Activated CD4-positive, alpha-beta memory T cell treated with anti-CD3 and anti-CD28 coated beads, Interleukin-2, amount 10 ng/mL, durations not matched to agents 7 days and 5 days (primary cell): ENCODE measurements around the gene C1orf74. TPM values are rescaled to one million over a fixed set of nuclear protein-coding genes. Genes with fewer than 3 reads are reported as not detected.

Source experiments
- CTCF ChIA-PET: fragments of 350-600 bp; sonication (Branson Sonifier 250); formaldehyde crosslinking; loops from one replicate; lab custom pipeline; 2021; ENCODE audit warnings: antibody characterized with exemption, inconsistent platforms; lab: Charles Lee
- POLR2A ChIA-PET: fragments of 350-600 bp; sonication (Branson Sonifier 250); formaldehyde crosslinking; loops from one replicate; lab custom pipeline; 2021; ENCODE audit warnings: antibody characterized with exemption; lab: Charles Lee
- DNase-seq: peaks from one replicate; pipeline ENCODE4 v3.0.0-alpha.2; 2020
- H3K27ac Mint-ChIP-seq: one replicate; pipeline ENCODE4 v1.8.0; 2021; ENCODE audit warnings: mild to moderate bottlenecking, mixed read lengths
- H3K27me3 Mint-ChIP-seq: one replicate; pipeline ENCODE4 v1.8.0; 2021; ENCODE audit warnings: mixed read lengths
- H3K36me3 Mint-ChIP-seq: one replicate; pipeline ENCODE4 v1.8.0; 2021; ENCODE audit warnings: low read depth, mixed read lengths
- H3K4me1 Mint-ChIP-seq: one replicate; pipeline ENCODE4 v1.8.0; 2021; ENCODE audit warnings: mixed read lengths
- H3K4me3 Mint-ChIP-seq: one replicate; pipeline ENCODE4 v1.8.0; 2021; ENCODE audit warnings: mild to moderate bottlenecking, mixed read lengths
- H3K9me3 Mint-ChIP-seq: one replicate; pipeline ENCODE4 v1.8.0; 2021; ENCODE audit warnings: mixed read lengths
- total RNA-seq, 2 experiments: library from RNA; stranded (reverse); gene quantifications; one replicate each; pipeline ENCODE4 v1.2.3, GENCODE V29; 2021

C1orf74 gene
- total RNA-seq, 2 experiments from 2014 or later = 2.1 to 2.2 TPM

DNA sequence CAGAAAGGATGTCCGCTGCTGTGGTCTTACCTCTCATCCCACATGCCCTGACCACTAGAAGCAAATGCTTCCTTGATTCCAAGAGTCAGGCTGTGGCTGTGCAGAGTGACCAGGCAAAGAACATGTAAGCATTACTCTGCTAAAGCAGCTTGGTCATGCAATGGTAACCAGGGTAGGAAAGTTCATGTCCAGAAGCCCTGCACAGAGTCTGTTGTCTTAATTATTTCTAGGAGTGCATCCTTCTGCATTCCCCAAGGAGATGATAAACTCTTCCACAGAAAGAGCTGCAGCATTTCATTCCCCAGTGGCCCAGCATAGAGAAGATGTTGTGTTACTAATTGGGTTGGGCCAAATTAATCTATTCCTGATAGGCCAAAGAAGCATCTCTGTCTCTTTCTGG lies 33.3 kb upstream of the C1orf74 start:
- no peak overlapping the region for H3K27ac Mint-ChIP-seq
- ChIA-PET CTCF (no interaction called here), POLR2A (no interaction called here)
- no peak overlapping the region for H3K4me3 Mint-ChIP-seq
- H3K36me3 Mint-ChIP-seq = no peaks in the 10 kb centered on the region
- no peak for DNase-seq
- peaks cover 27% of the 10 kb centered on the region for H3K27me3 Mint-ChIP-seq
- H3K9me3 Mint-ChIP-seq = no peaks in the 10 kb centered on the region
- H3K4me1 Mint-ChIP-seq = peaks cover 2% of the 10 kb centered on the region

DNA sequence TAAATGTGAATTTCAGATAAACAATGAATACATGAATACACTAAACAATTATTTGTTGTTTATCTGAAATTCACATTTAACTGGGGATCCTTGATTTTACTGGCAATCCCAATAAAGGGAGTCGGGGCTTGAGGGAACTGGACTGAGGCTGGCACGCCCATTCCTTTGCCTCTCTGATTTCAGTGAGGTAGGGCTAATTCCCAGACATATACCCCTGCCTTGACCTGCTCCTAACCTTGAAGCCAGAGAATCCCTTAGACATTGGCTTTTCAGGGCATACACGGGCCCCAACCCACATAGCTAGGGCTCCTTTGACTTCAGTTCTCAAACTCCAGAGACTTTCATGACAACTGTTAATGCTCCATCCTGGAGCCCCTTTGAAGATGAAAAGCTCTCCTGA lies 32.6 kb upstream of the C1orf74 start:
- Mint-ChIP-seq H3K27ac (no peak overlapping the region), H3K27me3 (peaks cover 22% of the 10 kb centered on the region), H3K4me3 (no peak overlapping the region), H3K9me3 (no peaks in the 10 kb centered on the region), H3K36me3 (no peaks in the 10 kb centered on the region), H3K4me1 (no peaks in the 10 kb centered on the region)
- ChIA-PET CTCF (no interaction called here), POLR2A (no interaction called here)
- DNase-seq = no peak

DNA sequence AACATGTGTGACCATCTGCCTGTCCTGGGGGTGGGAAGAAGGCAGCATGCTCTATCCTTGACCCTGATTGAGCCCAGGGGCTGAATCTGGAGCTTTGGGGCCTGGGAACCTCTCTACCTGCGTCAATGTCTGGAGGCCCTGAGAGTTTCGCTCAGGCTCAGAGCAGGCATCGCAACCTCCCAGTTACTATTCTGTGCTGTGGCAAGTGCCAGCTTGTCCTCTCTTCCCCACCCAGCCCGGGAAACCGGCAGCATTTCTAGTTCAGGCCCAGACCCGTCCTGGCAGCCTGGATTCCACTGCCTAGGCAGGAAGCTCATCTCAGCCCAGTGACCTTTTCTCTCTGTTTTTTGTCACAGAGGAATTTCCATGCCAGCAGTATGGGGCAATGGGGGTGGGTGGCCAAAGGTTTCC lies 31.6 kb upstream of the C1orf74 start:
- ChIA-PET POLR2A (interaction anchor here (0.7 kb wide), 1 partner anchor 12 kb away, joined by 3 read pairs; the partner anchor contains the start of gene UTP25), CTCF (interaction anchor here (1.2 to 2.8 kb wide), 2 partner anchors 11 to 47 kb away, joined by 3 to 12 read pairs; partner anchors contain the start of gene UTP25)
- Mint-ChIP-seq H3K4me1 (no peaks in the 10 kb centered on the region), H3K27ac (no peak overlapping the region), H3K9me3 (no peaks in the 10 kb centered on the region), H3K36me3 (no peaks in the 10 kb centered on the region), H3K4me3 (no peak overlapping the region), H3K27me3 (peaks cover 15% of the 10 kb centered on the region)
- DNase-seq = no peak

DNA sequence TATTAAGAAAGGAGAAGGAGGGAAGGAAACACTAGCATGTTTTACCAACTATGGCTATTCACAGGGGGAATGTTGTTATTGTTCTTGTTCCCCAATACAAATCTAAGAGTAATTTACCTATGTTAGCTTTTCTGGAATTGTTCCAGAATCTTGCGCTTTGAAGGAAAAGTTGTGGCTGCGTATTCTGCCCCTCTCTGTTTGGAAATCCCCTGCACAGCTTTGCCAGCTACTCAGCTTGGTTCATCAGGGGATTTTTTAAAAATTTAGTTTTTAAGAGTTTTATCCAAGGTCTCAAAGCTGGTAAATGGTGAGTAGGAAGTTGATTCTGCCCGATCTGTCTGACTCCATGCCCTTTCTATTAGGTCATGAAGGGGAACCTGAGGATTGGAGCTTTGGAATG lies 31.1 kb upstream of the C1orf74 start:
- DNase-seq = no peak
- Mint-ChIP-seq H3K9me3 (no peaks in the 10 kb centered on the region), H3K36me3 (no peaks in the 10 kb centered on the region), H3K27me3 (peaks cover 11% of the 10 kb centered on the region), H3K4me1 (no peaks in the 10 kb centered on the region), H3K4me3 (no peak overlapping the region), H3K27ac (no peak overlapping the region)
- CTCF ChIA-PET = interaction anchor here (1.2 to 3.8 kb wide), 3 partner anchors 8 to 48 kb away, joined by 3 to 31 read pairs (median 12); partner anchors contain the start of gene UTP25
- POLR2A ChIA-PET = interaction anchor here (0.7 kb wide), 1 partner anchor 12 kb away, joined by 3 read pairs; the partner anchor contains the start of gene UTP25

DNA sequence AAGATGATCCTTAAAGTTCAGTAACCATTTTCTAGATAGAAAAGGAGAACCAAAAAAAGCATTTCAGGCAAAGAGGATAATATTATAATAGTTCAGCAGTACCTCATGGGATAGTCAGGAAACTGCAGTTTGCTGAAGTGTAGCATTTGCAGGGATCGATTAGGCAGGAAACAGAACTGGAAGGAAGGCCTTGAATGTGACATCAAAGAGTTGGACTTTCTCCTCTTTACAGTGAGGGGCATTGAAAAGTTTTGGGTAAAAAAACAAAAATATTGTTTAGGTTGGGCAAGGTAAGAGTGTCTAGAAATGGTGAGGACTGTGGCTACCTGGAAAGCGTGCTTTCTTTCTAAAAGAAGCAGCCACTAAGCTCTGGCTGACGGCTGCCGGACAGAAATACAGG lies 29.5 kb upstream of the C1orf74 start:
- Mint-ChIP-seq H3K27me3 (peaks cover 6% of the 10 kb centered on the region), H3K36me3 (no peaks in the 10 kb centered on the region), H3K4me3 (no peak overlapping the region), H3K27ac (no peak overlapping the region), H3K4me1 (no peaks in the 10 kb centered on the region), H3K9me3 (no peaks in the 10 kb centered on the region)
- no peak for DNase-seq
- ChIA-PET CTCF (interaction anchor here (2.8 to 3.8 kb wide), 2 partner anchors 10 to 13 kb away, joined by 12 to 31 read pairs; partner anchors contain the start of gene UTP25), POLR2A (no interaction called here)

DNA sequence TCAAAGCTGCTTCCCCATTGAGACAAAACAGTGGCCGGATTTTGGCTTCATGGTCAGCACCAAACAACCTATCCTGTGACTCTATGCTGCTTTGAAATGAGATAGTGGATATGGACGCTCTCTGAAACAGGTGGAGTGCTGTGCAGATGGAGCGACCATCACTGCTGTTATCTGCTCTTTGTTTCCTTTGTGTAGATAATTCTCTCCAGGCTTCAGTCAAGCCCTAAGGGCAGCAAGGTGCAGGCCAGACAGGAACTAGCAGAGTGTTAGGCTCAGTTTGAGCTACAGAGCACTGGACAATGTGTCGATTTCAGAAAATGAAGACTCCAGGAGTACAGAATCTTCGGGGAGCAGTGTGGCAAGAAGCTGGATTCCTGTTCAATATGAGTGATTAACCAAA lies 26.4 kb upstream of the C1orf74 start:
- Mint-ChIP-seq H3K36me3 (no peaks in the 10 kb centered on the region), H3K4me3 (no peak overlapping the region), H3K27me3 (peaks cover 1% of the 10 kb centered on the region), H3K27ac (no peak overlapping the region), H3K4me1 (peaks cover 6% of the 10 kb centered on the region), H3K9me3 (no peaks in the 10 kb centered on the region)
- POLR2A ChIA-PET = no interaction called here
- DNase-seq = no peak
- CTCF ChIA-PET = interaction anchor here (0.6 to 2.1 kb wide), 3 partner anchors 12 to 18 kb away, joined by 3 to 17 read pairs (median 3); partner anchors contain the start of gene UTP25

DNA sequence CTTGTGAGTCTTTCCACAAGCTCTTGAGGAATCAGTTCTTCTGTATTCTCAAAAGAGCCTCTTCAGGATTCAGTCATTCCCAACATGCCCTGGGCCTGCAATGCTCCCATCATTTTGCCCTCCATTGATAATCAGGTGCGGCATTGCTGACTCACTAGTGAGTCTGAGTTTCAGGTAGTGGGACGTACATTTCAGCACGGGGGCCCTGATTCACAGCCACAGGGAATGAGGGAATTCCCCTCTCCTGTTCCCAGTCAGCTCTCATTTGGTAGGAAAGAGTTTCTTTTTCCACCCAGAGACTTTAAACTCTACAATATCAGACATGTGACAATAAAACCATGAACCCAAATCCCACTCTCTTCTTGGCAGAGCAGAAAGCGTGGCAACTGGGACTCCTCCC lies 25.3 kb upstream of the C1orf74 start:
- Mint-ChIP-seq H3K9me3 (no peaks in the 10 kb centered on the region), H3K27ac (no peak overlapping the region), H3K36me3 (no peaks in the 10 kb centered on the region), H3K27me3 (peaks cover 4% of the 10 kb centered on the region), H3K4me1 (peaks cover 13% of the 10 kb centered on the region), H3K4me3 (no peak overlapping the region)
- DNase-seq = no peak
- ChIA-PET CTCF (interaction anchor here (2.1 kb wide), 1 partner anchor 14 kb away, joined by 17 read pairs; no protein-coding TSS in a partner anchor), POLR2A (interaction anchor here (1.0 kb wide), 1 partner anchor 14 kb away, joined by 3 read pairs; no protein-coding TSS in a partner anchor)

DNA sequence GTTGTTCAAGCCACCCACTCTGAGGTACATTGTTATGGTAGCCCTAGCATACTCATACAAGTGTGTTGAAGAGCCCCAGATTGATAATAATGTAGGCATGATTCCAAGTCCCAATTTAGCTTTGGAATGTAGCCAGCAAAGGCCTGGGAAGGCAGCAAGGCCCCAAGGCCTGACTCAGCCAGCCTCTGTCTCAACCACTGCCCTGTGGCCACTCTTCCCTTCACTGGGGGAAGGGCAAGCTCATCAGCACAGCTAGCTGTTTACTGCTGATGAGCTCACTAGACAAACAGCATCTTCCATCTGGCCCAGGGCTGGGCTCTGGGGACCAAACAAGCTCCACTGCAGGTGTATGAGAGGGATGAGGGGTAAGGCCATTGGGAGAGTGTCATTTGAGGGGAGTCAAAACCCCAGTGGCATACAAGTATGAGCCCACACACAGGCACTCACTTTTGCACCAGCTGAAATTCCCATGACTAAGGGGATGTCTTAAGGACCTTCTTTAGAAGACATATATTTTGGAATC lies 23.8 kb upstream of the C1orf74 start:
- H3K36me3 Mint-ChIP-seq = no peaks in the 10 kb centered on the region
- H3K4me1 Mint-ChIP-seq = peaks cover 13% of the 10 kb centered on the region
- no peak overlapping the region for H3K27ac Mint-ChIP-seq
- ChIA-PET CTCF (interaction anchor here (0.6 to 3.7 kb wide), 3 partner anchors 10 to 15 kb away, joined by 3 to 33 read pairs (median 3); no protein-coding TSS in a partner anchor), POLR2A (interaction anchor here (0.6 to 1.4 kb wide), 2 partner anchors 15 to 20 kb away, joined by 3 read pairs; no protein-coding TSS in a partner anchor)
- no peak overlapping the region for H3K4me3 Mint-ChIP-seq
- peaks cover 10% of the 10 kb centered on the region for H3K27me3 Mint-ChIP-seq
- H3K9me3 Mint-ChIP-seq = no peaks in the 10 kb centered on the region
- no peak for DNase-seq

DNA sequence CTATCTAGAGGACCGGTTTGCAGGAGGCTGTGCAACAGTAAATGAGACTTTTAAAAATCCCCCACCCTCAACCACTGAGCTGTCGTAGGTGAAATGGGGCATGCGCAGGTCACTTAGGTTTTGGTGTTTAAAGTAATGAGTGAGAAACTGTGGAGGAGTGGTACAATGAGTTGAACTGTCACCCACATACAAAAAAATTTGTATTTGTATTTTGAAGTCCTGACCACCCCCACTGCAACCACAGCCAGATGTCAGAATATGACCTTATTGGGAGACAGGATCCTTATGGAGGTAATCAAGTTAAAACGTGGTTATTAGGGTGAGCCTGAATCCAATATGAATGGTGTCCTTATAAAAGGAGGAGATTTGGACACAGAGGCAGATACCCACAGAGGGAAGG lies 23.1 kb upstream of the C1orf74 start:
- Mint-ChIP-seq H3K4me3 (no peak overlapping the region), H3K9me3 (no peaks in the 10 kb centered on the region), H3K27ac (no peak overlapping the region), H3K27me3 (peaks cover 13% of the 10 kb centered on the region), H3K4me1 (peaks cover 13% of the 10 kb centered on the region), H3K36me3 (no peaks in the 10 kb centered on the region)
- POLR2A ChIA-PET = interaction anchor here (1.4 kb wide), 1 partner anchor 14 kb away, joined by 3 read pairs; no protein-coding TSS in a partner anchor
- no peak for DNase-seq
- CTCF ChIA-PET = interaction anchor here (0.7 to 3.7 kb wide), 3 partner anchors 14 to 44 kb away, joined by 3 to 33 read pairs (median 5); no protein-coding TSS in a partner anchor

DNA sequence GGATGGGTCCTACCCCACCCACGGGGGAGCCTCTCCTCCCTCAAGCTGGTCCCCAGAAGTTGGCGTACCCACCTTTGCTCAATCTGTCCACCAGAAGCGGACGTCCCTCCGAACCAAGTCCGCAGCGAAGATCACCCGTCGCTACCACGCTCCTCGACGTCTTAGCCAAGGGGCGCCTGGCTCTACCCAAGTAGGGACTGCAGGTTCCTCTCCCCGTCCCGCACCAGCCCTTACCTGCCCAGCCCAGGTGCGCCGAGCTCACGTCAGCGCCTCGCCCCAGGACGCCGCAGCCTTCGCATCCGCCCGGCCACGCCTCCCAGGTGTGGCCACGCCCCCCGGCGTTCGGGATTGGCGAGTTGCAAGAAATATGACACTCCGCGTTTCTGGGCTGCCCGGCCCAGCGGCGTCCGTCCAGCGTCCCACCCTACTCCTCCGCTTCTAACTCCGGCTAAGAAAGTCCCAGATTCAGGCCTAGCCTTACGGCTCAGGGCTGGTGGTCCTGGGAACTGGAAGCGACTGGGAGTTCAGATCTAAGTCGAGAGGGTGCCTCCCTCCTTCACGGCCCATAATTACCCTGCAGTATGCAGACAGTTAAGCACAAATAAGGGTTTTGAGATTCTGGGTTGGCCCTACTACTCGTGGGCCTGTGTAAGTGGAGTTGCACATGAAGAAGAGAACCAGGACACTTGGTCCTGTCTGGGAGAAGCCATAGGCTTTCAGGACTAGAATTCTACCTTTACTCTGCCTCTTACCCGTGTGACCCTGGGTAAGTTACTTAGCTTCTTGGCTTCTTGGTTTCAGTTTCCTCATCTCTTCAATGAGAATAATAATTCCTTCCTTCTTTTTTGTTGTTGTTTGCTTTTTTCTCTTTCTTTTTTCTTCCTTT lies 21.8 kb upstream of the C1orf74 start, which contains the start of gene IRF6:
TSS of gene IRF6 (minus strand) at position 268 of the 886 bp plus-strand sequence. CDS start 4,729 bp downstream, outside the sequence.
- peak; percentile 70 for DNase-seq
- peak within 1 kb of the TSS; percentile 45 for H3K27ac Mint-ChIP-seq
- ChIA-PET CTCF (interaction anchor here (0.7 to 3.7 kb wide), 3 partner anchors 9 to 21 kb away, joined by 3 to 33 read pairs (median 7); partner anchors contain the start of gene UTP25), POLR2A (interaction anchor here (0.6 kb wide), 1 partner anchor 10 kb away, joined by 3 read pairs; no protein-coding TSS in a partner anchor)
- no peaks in the 10 kb centered on the region for H3K9me3 Mint-ChIP-seq
- H3K36me3 Mint-ChIP-seq = no peaks in the 10 kb centered on the region
- peak within 1 kb of the TSS; percentile 75 for H3K4me3 Mint-ChIP-seq
- peaks cover 25% of the 10 kb centered on the region for H3K27me3 Mint-ChIP-seq
- H3K4me1 Mint-ChIP-seq = peaks cover 13% of the 10 kb centered on the region

DNA sequence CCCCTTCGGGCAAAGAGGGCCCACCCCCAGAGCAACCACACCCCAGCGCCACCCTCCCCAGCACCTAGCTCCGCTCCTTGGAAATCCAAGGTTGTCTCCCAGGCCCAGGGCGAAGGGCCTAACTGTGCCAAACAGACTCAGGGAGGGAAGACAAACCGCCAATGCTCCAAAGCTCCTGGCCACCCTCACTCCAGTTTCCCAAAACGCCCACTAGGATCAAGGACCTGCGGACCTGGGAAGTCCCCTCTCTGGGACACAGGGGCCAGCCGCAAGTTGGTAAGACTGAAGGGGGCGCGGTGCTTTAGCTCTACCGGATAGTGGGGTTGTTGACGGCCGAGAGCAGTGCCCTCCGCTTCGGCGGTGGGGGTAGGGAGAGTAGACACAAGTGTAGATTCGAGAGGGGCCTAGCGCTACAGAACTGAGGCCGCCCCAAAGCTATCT lies 21.0 kb upstream of the C1orf74 start:
- H3K9me3 Mint-ChIP-seq = no peaks in the 10 kb centered on the region
- H3K4me1 Mint-ChIP-seq = peaks cover 13% of the 10 kb centered on the region
- POLR2A ChIA-PET = interaction anchor here (0.6 kb wide), 1 partner anchor 10 kb away, joined by 3 read pairs; no protein-coding TSS in a partner anchor
- no peaks in the 10 kb centered on the region for H3K36me3 Mint-ChIP-seq
- no peak overlapping the region for H3K4me3 Mint-ChIP-seq
- H3K27ac Mint-ChIP-seq = no peak overlapping the region
- H3K27me3 Mint-ChIP-seq = peaks cover 25% of the 10 kb centered on the region
- CTCF ChIA-PET = interaction anchor here (1.8 to 3.7 kb wide), 2 partner anchors 18 to 22 kb away, joined by 7 to 33 read pairs; partner anchors contain the start of gene UTP25
- no peak for DNase-seq

DNA sequence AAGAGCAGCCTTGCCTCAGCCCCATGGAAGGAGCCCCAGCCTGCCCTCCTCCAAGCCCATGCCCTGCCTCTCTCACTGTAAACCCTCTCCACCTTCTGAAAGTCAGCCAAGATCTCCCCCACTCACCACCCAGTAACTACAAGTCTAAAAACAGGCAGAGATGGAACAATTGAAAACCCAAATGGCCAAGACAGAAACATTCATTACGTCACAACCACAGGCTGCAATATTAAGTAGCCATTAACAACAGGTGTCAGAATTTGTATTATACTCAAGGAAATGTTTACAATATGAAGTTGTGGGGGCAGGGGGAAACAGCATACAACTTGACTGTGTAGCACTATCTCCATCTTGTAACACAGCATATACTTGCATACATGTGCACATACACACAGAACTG lies 19.2 kb upstream of the C1orf74 start:
- POLR2A ChIA-PET = interaction anchor here (1.0 kb wide), 1 partner anchor 16 kb away, joined by 4 read pairs; no protein-coding TSS in a partner anchor

More for the DNA sequence above, 19.2 kb upstream of the C1orf74 start:
- CTCF ChIA-PET = interaction anchor here (1.2 kb wide), 1 partner anchor 16 kb away, joined by 6 read pairs; no protein-coding TSS in a partner anchor
- peaks cover 26% of the 10 kb centered on the region for H3K27me3 Mint-ChIP-seq
- H3K4me1 Mint-ChIP-seq = peaks cover 13% of the 10 kb centered on the region
- no peak overlapping the region for H3K4me3 Mint-ChIP-seq
- no peaks in the 10 kb centered on the region for H3K9me3 Mint-ChIP-seq
- no peak for DNase-seq
- no peak overlapping the region for H3K27ac Mint-ChIP-seq
- no peaks in the 10 kb centered on the region for H3K36me3 Mint-ChIP-seq
